Cardiac muscle cell (in vitro differentiated cells and primary cell): Measurements from ENCODE around the gene CCDC178. TPM values are rescaled to one million over a fixed set of nuclear protein-coding genes. Genes with fewer than 3 reads are reported as not detected.

Source experiments
- DNase-seq, 2 donors: peaks; one replicate each; pipeline versions ENCODE4 v3.0.0 to v3.0.0-alpha.2; 2010 to 2017; ENCODE audit warnings: low read depth in 1 of 2, low spot score in 1 of 2
- H3K27ac ChIP-seq: fragments of 200-600 bp; sonication (generic); 2 replicates; pipeline ENCODE4 v1.5.1; 2016
- H3K27me3 ChIP-seq: fragments of 200-600 bp; sonication (generic); 2 replicates; pipeline ENCODE4 v1.6.0; 2016; ENCODE audit warnings: control low read depth
- H3K36me3 ChIP-seq: fragments of 200-600 bp; sonication (generic); 2 replicates; pipeline ENCODE4 v1.5.1; 2016; ENCODE audit warnings: control low read depth
- H3K4me1 ChIP-seq: fragments of 200-600 bp; sonication (generic); 2 replicates; pipeline ENCODE4 v1.8.1; 2017; ENCODE audit warnings: low read depth, mild to moderate bottlenecking, mixed run types
- H3K4me3 ChIP-seq: fragments of 200-600 bp; sonication (generic); 2 replicates; pipeline ENCODE4 v1.5.1; 2016; ENCODE audit warnings: mild to moderate bottlenecking
- H3K9me3 ChIP-seq: fragments of 200-600 bp; sonication (generic); 2 replicates; pipeline ENCODE4 v1.5.1; 2017; ENCODE audit warnings: low read depth, mild to moderate bottlenecking, control low read depth
- polyA plus RNA-seq: library from polyadenylated mRNA; unstranded; fragments of >200 nt; fragmentation: Nextera tagmentation; extraction: Ambion mirVana; gene quantifications from 2 replicates; pipeline ENCODE4 v1.2.1, GENCODE V29; 2016
- total RNA-seq: library from RNA; depleted of rRNA; stranded (reverse); fragments of >200 nt; gene quantifications from 2 replicates; pipeline ENCODE4 v1.2.3, GENCODE V29; 2016
- TF ChIP-seq, protein P1 (sequence below): IDR thresholded peaks from 2 replicates; pipeline ENCODE4 v1.5.1; 2012; ENCODE audit warnings: low read depth, mild to moderate bottlenecking, low read length

Gene CCDC178
- total and polyA plus RNA-seq, 2 experiments from 2014 or later: 0.82 TPM; not detected in 1

DNA sequence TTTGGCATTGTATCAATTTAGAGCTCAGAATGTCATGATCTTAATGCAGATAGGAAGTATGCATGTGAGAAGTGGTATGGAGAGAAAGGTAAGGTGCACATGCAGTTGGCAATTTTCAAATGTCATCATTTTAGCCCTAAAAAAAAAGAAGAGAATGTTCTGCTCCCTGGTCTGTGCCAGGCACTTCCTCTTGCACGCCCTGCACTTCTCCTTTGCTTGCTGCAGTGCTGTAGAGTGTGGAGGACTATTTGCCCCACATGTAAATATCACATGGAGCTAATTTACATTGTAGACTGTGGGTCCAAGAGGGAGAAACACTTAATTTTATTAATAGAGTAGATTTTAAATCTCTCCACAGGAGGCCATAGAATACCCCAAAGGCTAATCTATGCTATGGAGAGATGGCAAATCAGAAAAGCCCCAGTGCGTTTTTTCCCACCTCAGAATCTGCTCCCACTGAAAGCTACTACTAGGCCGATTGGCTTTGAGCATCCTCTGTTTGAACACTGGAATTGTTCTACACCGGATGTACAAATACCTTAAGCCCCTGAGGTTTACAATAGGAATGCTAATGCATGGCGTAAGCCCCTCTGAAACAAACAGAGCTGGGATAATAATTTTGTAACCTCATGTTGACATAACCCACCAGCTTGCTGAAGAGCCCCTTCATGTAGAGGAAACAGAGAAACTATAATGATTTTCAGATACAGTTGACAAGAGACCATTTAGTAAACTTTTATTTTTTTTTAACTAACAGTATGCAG lies 530.5 kb downstream of the CCDC178 start:
- Histone ChIP-seq H3K4me1 (peaks cover 5% of the 10 kb centered on the region), H3K4me3 (no peak overlapping the region), H3K9me3 (no peaks in the 10 kb centered on the region), H3K36me3 (no peaks in the 10 kb centered on the region), H3K27me3 (no peaks in the 10 kb centered on the region), H3K27ac (no peak overlapping the region)
- TF ChIP-seq, protein P1, sequence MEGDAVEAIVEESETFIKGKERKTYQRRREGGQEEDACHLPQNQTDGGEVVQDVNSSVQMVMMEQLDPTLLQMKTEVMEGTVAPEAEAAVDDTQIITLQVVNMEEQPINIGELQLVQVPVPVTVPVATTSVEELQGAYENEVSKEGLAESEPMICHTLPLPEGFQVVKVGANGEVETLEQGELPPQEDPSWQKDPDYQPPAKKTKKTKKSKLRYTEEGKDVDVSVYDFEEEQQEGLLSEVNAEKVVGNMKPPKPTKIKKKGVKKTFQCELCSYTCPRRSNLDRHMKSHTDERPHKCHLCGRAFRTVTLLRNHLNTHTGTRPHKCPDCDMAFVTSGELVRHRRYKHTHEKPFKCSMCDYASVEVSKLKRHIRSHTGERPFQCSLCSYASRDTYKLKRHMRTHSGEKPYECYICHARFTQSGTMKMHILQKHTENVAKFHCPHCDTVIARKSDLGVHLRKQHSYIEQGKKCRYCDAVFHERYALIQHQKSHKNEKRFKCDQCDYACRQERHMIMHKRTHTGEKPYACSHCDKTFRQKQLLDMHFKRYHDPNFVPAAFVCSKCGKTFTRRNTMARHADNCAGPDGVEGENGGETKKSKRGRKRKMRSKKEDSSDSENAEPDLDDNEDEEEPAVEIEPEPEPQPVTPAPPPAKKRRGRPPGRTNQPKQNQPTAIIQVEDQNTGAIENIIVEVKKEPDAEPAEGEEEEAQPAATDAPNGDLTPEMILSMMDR: no peak
- DNase-seq: no peak

DNA sequence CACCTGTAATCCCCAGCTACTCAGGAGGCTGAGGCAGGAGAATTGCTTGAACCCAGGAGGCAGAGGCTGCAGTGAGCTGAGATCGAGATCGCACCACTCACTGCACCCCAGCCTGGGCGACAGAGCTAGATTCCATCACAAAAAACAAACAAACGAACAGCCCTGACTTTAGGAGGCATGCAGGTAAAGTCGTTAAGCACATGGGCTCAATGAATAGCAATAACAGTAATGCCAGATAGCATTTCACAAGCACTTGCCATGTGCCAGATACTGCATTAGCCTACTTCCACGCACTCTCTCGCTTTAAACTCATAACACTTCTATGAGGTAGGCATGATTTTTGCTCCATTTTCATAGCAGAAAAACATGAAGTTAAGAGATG lies 532.1 kb downstream of the CCDC178 start:
- H3K27ac ChIP-seq: no peak overlapping the region
- H3K4me3 ChIP-seq: no peak overlapping the region
- TF ChIP-seq, protein P1: no peak
- H3K27me3 ChIP-seq: no peaks in the 10 kb centered on the region
- H3K9me3 ChIP-seq: no peaks in the 10 kb centered on the region
- DNase-seq: no peak
- no peaks in the 10 kb centered on the region for H3K36me3 ChIP-seq
- peaks cover 5% of the 10 kb centered on the region for H3K4me1 ChIP-seq

DNA sequence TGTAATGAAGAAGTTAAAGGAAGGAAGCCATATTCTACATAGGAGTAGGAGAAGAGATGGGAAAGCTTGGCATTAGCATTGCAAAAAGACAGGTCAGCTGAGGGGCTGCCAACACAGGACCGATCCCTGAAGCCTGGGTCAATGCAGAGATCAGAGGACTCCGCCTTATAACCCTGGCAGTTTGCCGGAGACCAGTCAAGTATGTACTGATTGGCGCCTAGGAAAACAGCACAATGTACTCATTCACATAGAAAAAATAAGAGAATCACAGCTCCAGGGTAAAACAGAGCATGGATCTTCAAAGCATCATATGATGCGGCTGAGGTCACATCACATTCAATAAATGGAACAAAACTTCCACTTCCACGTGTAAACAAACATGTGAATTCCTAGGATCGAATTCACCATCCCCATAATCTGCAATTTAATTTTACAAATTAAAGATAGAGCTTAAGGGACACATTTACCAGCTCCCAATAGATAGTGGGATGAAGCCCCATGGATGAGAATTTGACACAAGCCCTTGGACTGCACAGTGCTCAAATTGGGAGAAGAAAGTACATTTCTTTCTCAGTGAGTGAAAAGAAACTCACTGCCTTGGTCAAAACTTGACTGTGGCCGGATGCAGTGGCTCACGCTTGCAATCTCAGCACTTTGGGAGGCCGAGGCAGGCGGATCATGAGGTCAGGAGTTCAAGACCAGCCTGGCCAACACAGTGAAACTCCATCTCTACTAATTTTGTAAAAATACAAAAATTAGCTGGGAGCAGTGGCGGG lies 532.7 kb downstream of the CCDC178 start:
- Histone ChIP-seq H3K4me1 (peaks cover 5% of the 10 kb centered on the region), H3K27ac (no peak overlapping the region), H3K4me3 (no peak overlapping the region), H3K9me3 (no peaks in the 10 kb centered on the region), H3K27me3 (no peaks in the 10 kb centered on the region), H3K36me3 (no peaks in the 10 kb centered on the region)
- TF ChIP-seq, protein P1: no peak
- DNase-seq: no peak

DNA sequence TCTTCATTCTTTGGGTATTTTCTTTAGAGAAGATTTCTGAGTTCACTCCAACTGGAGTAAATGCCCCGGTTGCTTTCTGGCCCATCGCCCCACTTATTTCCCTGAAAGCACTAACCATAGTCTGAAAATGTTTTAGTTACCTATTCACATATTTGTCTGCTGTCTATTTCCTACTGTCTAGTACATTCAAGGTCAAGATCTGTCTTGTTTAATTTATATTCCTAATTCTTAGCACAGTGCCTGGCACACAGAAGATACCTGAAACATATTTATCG lies 533.3 kb downstream of the CCDC178 start:
- H3K9me3 ChIP-seq: no peaks in the 10 kb centered on the region
- H3K27ac ChIP-seq: no peak overlapping the region
- peaks cover 5% of the 10 kb centered on the region for H3K4me1 ChIP-seq
- no peak for DNase-seq
- no peaks in the 10 kb centered on the region for H3K36me3 ChIP-seq
- H3K4me3 ChIP-seq: no peak overlapping the region
- no peaks in the 10 kb centered on the region for H3K27me3 ChIP-seq
- TF ChIP-seq, protein P1: no peak

- Histone ChIP-seq H3K4me3 (no peak overlapping the region), H3K4me1 (peaks cover 5% of the 10 kb centered on the region), H3K36me3 (no peaks in the 10 kb centered on the region), H3K9me3 (no peaks in the 10 kb centered on the region), H3K27ac (no peak overlapping the region), H3K27me3 (no peaks in the 10 kb centered on the region)
- TF ChIP-seq, protein P1: no peak
- DNase-seq: no peak
These were observed 533.8 kb downstream of the CCDC178 start for GRCh38 chr18:32906506-32907310.
